Measurements from ENCODE around the gene SIRT4. TPM values are rescaled to one million over a fixed set of nuclear protein-coding genes. Genes with fewer than 3 reads are reported as not detected.
"Not testable (repeated sequence)": the region's sequence is repeated elsewhere in the genome, so short reads cannot be mapped to it uniquely, and the experiment has no call there.

The SIRT4 gene
- total RNA-seq, 1 donor from 2014 or later = 0.88 TPM

- DNase-seq (ENCODE audit: extremely low read depth, low read depth, low spot score) = no peak
Observed at GRCh38 chr12:120332523-120332922, 30.4 kb downstream of the SIRT4 start.

- DNase-seq (ENCODE audit: extremely low read depth, low read depth, low spot score) = not testable (repeated sequence)
Observed at GRCh38 chr12:120335447-120335846, 33.3 kb downstream of the SIRT4 start.

- not testable (repeated sequence) for DNase-seq (ENCODE audit: extremely low read depth, low read depth, low spot score)
Observed at GRCh38 chr12:120336392-120336791, 34.3 kb downstream of the SIRT4 start.

GRCh38 chr12:120337730-120338129, 35.6 kb downstream of the SIRT4 start:
- DNase-seq (ENCODE audit: extremely low read depth, low read depth, low spot score) = no peak

- DNase-seq (ENCODE audit: extremely low read depth, low read depth, low spot score) = no peak
Observed at GRCh38 chr12:120339256-120339655, 37.1 kb downstream of the SIRT4 start.

GRCh38 chr12:120342175-120343038, 40.3 kb downstream of the SIRT4 start:
- no peak for DNase-seq (ENCODE audit: extremely low read depth, low read depth, low spot score)

GRCh38 chr12:120343039-120343537, 41.0 kb downstream of the SIRT4 start:
- DNase-seq (ENCODE audit: extremely low read depth, low read depth, low spot score) = no peak

- DNase-seq (ENCODE audit: extremely low read depth, low read depth, low spot score) = no peak
Observed at GRCh38 chr12:120343692-120344091, 41.6 kb downstream of the SIRT4 start.

GRCh38 chr12:120346031-120346430, 43.9 kb downstream of the SIRT4 start:
- no peak for DNase-seq (ENCODE audit: extremely low read depth, low read depth, low spot score)

GRCh38 chr12:120346681-120347080, 44.6 kb downstream of the SIRT4 start:
- no peak for DNase-seq (ENCODE audit: extremely low read depth, low read depth, low spot score)

GRCh38 chr12:120347766-120348165, 45.6 kb downstream of the SIRT4 start:
- DNase-seq (ENCODE audit: extremely low read depth, low read depth, low spot score) = no peak

- DNase-seq (ENCODE audit: extremely low read depth, low read depth, low spot score) = no peak
Observed at GRCh38 chr12:120350576-120351350, 48.6 kb downstream of the SIRT4 start.

- no peak for DNase-seq (ENCODE audit: extremely low read depth, low read depth, low spot score)
Observed at GRCh38 chr12:120352117-120352516, 50.0 kb downstream of the SIRT4 start.

- DNase-seq (ENCODE audit: extremely low read depth, low read depth, low spot score) = no peak
Observed at GRCh38 chr12:120353136-120353535, 51.0 kb downstream of the SIRT4 start.

- no peak for DNase-seq (ENCODE audit: extremely low read depth, low read depth, low spot score)
Observed at GRCh38 chr12:120353556-120354317, 51.6 kb downstream of the SIRT4 start.

- DNase-seq (ENCODE audit: extremely low read depth, low read depth, low spot score) = no peak
Observed at GRCh38 chr12:120356567-120357030, 54.5 kb downstream of the SIRT4 start.

GRCh38 chr12:120357104-120357503, 55.0 kb downstream of the SIRT4 start:
- no peak for DNase-seq (ENCODE audit: extremely low read depth, low read depth, low spot score)

GRCh38 chr12:120358412-120359100, 56.4 kb downstream of the SIRT4 start:
- DNase-seq (ENCODE audit: extremely low read depth, low read depth, low spot score) = no peak

GRCh38 chr12:120359128-120359527, 57.0 kb downstream of the SIRT4 start:
- DNase-seq (ENCODE audit: extremely low read depth, low read depth, low spot score) = no peak

- DNase-seq (ENCODE audit: extremely low read depth, low read depth, low spot score) = no peak
Observed at GRCh38 chr12:120361506-120362208, 59.5 kb downstream of the SIRT4 start.

Data from glomerular endothelial cell (primary cell).